Cardiac fibroblast (primary cell): ENCODE results near the gene RBBP8NL.

ENCODE experiments used
- DNase-seq, 2 donors: peaks; one replicate each; pipeline versions ENCODE4 v3.0.0 to v3.0.0-alpha.2; 2010; ENCODE audit warnings: low read depth in 2 of 2
- H3K4me3 ChIP-seq, 2 donors: replicated peaks in 1 of 2; 1 replicate in 1 of 2; 2 replicates in 1 of 2; pipeline ENCODE4 v1.5.1; 2011; ENCODE audit warnings: low read depth in 2 of 2, low read length in 2 of 2, mild to moderate bottlenecking in 2 of 2, moderate library complexity in 1 of 2
- CTCF ChIP-seq: IDR thresholded peaks from one replicate; pipeline ENCODE4 v1.5.1; 2011; ENCODE audit warnings: low read depth, mild to moderate bottlenecking, low read length, inconsistent platforms

Gene RBBP8NL

GRCh38 chr20:62371588-62372041 is 55.7 kb downstream of the RBBP8NL start:
- DNase-seq, result no peak
- TF ChIP-seq CTCF, result no peak
- no peak overlapping the region for H3K4me3 ChIP-seq

GRCh38 chr20:62370807-62371587 is 56.3 kb downstream of the RBBP8NL start:
- TF ChIP-seq CTCF, result no peak
- no peak overlapping the region for H3K4me3 ChIP-seq

GRCh38 chr20:62370115-62370806 is 57.1 kb downstream of the RBBP8NL start:
- peak in 1 of 2 donors; percentile 80 for DNase-seq
- H3K4me3 ChIP-seq, result no peak overlapping the region
- TF ChIP-seq CTCF, result no peak

More at GRCh38 chr20:62370807-62371587, 56.3 kb downstream of the RBBP8NL start:
- no peak for DNase-seq

- TF ChIP-seq CTCF, result no peak
- no peak overlapping the region for H3K4me3 ChIP-seq
- DNase-seq, result no peak
Observed at GRCh38 chr20:62369815-62370114, 57.6 kb downstream of the RBBP8NL start.

GRCh38 chr20:62368976-62369814 is 58.1 kb downstream of the RBBP8NL start:
- peak; percentile 30 for TF ChIP-seq CTCF
- peak; percentile 45 to 66 for DNase-seq
- peak overlapping the region in 1 of 2 donors; percentile 18 for H3K4me3 ChIP-seq

GRCh38 chr20:62368392-62368975 is 58.9 kb downstream of the RBBP8NL start:
- H3K4me3 ChIP-seq, result no peak overlapping the region
- TF ChIP-seq CTCF, result no peak
- peak in 1 of 2 donors; percentile 55 for DNase-seq
